Putamen (tissue), 1 donor: ENCODE data around the gene IPO7.
"Not testable (repeated sequence)": the region's sequence is repeated elsewhere in the genome, so short reads cannot be mapped to it uniquely, and the experiment has no call there.

ENCODE experiments used
- DNase-seq: peaks from one replicate; pipeline ENCODE4 v3.0.0-alpha.2; 2016; ENCODE audit warnings: low spot score

IPO7 gene

DNA sequence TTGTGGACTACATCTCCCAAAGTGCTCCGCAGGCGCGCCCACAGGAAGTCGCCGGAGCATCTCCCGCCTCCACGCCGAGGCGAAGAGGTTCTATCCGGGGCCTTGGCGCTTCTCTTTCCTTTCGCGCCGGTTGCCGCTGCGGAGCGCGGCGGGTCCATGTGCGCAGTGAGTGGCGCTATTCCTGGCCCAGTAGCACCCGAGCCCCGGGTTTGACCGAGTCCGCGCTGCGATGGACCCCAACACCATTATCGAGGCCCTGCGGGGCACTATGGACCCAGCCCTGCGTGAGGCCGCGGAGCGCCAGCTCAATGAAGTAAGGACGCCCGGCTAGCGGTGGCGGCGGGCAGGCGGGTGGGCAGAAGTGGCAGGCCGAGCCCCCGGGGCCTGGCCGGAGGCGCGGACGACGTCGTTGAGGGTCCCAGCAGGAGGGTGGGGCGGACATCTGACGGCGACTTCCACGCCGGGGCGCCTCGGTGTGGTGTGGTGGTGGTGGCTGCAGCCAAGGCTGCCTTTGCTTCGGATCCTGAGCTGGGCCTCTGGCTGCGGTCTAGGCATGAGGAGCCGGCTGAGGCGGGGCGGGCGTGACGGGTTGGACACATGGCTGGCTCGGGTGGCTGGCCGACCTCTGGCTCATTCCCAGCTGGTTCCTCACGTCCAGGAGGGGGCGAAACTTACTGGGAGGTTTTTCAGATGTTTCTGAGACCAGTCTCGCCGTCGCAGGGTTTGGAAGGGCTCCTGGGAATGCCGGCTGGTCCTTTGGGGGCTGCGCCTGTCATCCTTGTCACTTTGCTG lies at the start of gene IPO7:
Gene IPO7 (plus strand): TSS at position 118 of the 792 bp plus-strand sequence. CDS start 112 bp downstream, at position 230.
- peak; percentile 93 for DNase-seq

DNA sequence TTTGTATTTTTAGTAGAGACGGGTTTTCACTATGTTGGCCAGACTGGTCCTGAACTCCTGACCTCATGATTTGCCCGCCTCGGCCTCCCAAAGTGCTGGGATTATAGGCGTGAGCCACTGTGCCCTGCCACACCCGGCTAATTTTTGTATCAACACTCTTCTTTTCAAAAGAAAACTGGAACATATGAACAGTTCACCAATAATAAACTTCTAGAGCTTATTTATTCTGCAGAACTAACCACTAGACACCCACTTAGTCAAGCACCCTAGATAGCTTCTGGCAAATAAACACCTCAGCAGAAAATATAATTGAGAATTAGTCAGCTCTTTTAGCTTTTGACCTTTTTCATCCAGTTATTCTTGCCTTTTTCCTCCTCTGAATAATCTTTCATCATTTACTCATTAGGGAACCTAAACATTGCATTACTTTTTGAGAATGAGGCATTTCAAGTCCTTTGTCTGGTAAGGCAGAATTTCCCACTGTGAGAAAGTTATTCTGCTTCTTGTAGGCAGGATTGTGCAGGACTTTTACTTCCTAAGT lies 42.7 kb upstream of the IPO7 start:
- no peak for DNase-seq

DNA sequence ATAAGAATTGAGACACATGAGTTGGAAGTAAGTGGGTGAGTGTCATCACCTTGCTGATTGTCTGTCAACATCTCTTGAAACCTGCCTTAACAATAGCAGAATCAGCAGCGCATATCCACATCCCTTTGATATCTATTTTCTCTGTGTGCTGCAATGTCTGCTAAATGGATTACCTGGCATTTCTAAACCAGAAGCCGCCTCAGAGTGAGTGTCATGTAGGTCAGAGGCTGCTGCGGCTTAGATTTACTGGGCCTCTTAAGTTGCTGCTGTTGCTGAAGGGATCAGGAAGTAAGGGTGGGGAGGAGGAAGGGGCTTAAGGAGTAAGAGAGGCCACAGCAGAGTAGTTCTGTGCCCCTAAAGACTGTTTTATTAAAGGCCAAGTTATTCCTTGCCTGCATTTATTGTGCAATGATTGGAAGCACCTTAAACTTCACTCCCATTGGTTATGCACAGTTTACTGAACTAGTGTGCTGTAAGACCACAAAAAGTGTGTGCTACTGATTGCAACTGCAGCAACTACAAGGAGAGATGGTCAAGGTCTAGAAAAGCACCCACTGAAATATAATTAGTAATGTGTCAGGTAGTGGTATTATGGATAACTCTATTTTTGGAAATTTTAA lies 40.3 kb upstream of the IPO7 start:
- no peak for DNase-seq

DNA sequence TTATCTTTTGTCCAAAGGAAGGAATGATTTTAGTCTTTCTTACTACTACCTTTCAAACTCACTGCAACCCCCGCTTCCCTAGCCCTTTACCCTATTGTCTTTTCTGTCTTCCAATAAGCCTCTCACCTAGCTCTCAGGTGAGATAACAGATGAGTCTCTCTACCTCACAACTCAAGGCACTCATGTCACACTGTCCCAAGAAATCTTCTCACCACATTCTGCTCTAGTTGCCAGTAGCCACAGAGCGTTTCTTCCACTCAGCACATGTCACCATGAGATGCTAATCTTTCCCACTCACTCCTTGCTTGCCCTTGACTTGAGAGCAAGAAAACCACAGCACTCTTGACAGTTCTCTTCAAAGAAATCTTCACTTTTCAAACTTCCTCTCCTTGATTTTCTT lies 37.4 kb upstream of the IPO7 start:
- DNase-seq: no peak

DNA sequence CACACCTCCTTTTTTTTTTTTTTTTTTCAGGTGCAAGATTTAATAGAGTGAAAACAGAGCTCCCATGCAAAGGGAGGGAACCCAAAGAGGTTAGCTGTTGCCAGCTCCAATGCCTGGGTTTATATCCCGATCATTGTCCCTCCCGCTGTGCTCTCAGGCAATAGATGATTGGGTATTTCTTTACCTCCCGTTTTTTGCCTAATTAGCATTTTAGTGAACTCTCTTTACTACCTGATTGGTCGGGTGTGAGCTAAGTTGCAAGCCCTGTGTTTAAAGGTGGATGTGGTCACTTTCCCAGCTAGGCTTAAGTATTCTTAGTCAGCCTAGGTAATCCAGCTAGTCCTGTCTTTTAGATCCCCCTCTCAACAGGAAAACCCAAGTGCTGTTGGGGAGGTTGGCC lies 36.7 kb upstream of the IPO7 start:
- not testable (repeated sequence) for DNase-seq

DNA sequence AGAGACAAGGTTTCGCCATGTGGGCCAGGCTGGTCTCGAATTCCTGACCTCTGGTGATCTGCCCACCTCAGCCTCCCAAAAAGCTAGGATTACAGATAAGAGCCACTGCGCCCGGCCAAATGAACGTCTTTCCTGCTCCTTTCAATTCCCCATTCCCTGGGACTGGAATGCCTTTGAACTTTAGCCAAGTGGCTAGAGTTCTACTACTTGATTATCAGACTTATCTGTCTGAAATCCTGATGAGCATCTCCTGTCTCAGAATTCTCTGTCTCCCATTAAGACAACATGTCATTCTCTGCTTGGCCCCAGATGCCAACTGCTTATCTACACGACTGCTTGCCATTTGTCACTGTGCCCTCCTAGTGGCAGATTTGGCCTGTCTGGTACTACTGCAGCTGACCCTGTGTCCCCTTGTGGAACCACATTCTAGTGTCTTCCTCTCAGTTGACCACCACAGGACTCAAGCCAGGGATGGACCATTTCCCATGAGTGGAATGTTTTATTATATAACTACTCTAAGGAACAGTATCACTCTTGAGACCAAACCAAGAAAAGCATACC lies 33.1 kb upstream of the IPO7 start:
- no peak for DNase-seq

DNA sequence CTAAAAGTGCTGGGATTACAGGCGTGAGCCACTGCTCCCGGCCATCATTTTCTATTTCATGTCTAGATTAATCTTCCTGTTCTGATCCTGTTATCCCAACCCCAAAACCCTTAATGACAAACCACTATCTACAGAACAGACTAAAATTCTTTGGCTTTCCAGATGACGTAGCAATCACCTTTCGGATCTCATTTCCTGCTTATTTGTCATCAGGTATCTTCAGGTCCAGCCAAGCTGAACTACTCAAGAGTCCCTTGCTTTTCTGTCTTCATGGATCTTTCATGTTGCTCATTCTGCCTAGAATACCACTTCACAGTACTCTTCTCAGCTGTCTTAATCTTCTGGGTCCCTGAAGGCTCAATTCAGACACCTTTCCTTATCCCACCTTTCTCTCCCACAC lies 27.4 kb upstream of the IPO7 start:
- no peak for DNase-seq

DNA sequence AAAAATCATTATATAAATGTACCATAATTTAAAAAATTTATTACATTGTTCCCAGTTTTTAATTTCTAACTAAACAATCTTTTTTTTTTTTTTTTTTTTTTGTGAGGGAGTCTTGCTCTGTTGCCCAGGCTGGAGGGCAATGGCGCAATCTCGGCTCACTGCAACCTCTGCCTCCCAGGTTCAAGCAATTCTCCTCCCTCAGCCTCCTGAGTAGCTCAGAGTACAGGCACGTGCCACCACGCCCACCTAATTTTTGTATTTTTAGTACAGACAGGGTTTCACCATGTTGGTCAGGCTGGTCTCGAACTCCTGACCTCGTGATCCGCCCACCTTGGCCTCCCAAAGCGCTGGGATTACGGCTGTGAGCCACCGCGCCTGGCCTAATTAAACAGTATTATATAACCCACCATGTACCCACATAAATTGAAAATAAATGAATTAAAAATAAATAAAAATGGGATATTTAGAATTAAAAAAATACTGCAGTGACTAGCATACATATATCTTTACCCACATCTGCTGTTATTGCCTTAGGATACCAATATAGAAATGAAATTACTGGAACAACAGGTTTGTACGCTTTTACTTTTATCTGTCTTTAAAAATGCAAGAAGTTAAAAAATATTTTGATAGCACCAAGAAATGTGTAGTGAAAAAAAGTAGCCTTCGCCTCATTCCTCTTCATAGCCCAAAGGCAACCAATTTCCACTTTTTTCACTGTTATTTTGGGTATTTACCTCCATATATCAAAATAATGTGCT lies 23.4 kb upstream of the IPO7 start:
- DNase-seq: not testable (repeated sequence)

DNA sequence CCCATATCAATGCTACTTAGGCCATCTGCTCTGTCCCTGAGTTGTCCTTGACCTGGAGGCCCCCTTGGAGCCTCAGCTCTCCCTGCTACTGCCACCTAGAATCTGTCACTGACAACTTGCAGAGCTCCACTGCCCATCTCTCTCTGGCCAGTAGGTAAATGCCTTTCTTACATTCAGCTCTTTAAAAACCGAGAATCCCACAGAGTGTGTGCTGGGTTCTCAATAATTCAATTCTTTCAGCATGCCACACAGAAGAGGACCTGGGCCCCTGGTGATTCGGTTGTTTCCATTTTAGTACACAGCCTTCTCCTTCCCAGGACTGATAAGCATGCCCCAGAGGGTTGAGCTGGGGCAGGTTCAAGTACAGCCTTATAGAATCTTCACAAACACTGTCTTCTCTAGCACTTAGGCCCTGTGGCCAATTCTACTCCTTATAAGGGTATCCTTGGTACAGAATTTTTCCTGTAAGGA lies 22.0 kb upstream of the IPO7 start:
- DNase-seq: no peak

DNA sequence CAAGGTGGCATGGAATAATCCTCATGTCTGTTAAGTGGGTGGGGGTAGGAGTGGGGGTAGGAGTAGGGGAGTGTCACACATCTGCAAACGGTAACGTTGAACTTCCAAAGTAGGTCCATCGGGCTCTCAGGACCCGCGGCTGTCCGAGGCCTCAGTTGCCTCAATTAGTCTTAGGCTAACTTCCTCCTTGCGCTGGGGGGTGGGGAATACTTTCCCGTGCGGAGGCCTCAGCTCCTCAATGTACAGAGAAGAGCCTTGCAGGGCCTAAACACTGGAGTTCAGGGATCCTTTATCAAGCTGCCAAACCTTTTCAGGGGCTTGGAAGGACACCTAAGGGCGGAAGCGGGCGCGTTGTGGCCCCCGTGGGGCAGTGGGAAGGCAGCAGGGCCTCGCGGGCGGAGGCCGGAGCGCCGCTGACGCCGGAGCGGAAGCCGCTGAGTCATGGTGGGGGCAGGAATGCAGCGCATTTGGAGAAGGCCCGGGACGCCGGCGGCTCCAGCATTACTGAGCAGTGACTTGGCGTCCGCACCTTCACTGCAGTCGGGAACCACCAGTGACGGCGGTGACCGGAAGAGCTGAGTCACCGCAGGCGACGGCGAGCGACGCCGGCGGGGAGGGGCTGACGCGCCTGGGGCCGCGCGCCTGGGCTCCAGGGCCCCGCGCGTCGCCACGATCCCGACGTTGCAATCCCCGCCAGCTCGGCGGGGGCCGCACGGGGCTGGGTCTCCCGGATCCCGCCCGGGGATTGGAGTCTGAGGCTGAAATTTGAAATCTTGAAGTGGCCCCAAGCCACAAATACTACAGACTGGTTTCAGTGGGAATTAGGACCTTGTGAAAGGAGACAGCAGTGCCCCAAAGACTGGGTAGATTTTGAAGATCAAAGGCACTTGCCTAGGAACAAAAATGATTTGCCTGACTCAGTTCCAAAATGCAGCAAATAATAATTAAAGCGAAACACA lies 20.2 kb upstream of the IPO7 start:
- peak; percentile 89 for DNase-seq

DNA sequence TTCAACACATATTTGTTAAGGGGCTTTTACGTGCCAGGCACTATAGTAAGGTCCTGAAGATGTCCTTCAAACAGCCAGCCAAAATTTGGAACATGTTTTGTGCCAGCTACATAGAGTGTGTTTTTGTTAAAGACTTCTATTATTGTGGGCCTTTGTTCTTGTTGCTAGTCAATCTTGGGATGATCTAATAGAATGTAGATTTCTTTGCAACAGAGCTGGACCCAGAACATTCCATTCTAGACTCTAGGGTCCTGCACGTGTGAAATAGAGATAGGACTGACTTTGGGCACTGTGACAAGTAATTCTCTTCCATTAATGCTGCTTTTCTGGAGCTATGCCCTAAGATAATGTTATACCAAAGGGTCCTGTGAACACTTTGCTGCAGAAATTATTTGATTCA lies 16.9 kb upstream of the IPO7 start:
- DNase-seq: no peak

DNA sequence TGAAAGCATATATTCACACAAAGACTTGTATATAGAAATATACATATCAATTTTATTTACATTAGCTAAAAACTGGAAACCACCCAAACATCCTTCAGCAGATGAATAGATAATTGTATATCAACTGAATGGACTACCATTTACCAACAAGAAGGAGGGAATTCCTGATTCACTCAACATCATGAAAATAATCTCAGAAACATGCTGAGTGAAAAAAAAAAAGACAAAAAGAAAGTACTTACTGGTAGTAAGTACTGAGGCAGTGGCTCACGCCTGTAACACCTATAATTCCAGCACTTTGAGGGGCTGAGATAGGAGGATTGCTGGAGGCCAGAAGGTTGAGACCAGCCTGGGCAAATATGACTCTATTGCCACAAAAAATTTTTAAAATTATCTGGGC lies 7.4 kb upstream of the IPO7 start:
- no peak for DNase-seq

DNA sequence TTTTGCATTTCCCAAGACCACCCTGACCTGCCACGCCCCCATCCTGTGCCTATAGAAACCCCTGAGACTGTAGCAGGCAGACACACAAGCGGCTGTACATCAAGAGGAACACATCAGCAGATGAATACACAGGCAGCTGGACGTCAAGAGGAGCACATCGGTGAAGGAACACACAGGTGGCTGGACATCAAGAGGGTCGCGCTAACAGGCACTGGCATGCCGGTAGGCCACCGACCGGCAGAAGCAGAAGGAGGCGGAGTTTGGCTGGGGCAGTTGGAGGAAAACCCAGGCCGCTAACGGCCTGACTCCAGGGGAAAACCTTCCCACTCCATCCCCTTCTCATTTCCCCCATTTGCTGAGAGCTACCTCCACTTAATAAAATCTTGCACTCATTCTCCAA lies 5.4 kb upstream of the IPO7 start:
- no peak for DNase-seq

DNA sequence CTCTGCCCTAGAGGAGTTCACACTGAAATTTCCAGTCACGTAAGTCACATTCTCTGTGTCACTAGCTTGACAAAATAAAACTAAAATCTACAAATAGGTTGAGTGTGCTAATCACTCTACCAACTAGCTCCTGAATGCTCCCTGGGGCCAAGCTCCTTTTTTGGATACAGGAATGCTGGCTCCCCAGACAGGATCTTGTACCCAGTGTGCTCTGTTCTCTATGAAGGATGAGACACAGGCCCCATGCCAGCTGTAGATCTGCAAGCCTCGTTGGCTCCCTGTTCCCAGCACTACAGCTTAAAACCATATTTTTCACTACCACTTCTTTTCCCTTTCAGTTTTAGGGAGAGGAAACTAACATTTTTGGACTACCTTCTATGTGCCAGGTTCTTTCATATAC lies 3.7 kb upstream of the IPO7 start:
- DNase-seq: no peak

DNA sequence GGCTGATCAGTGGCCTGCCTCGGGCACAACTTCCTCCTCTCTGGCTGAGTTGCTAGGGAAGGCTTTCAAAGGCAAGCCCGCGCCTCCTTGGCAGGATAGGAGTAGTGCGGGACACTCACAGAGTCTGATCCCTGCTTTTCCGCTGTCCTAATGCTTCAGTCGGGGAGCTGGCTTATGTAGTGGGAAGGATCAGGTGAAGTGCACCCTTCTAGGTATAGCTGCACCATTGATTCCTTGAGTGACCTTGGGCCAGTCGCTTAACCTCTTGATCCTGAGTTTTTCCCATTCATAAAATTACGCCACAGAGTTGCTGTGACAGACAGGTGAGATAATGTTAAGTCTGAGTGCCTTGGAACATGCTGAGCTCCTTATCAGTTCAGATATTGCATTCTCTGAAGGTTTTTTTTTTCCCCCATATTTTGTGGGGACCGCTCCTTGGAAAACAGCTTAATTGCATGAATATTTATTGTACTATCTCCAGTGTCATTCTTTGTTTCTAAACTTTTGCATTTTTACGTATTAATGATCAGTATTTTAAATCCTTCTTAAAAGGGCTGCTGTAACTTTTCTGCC lies 961 bp downstream of the IPO7 start:
- no peak for DNase-seq

DNA sequence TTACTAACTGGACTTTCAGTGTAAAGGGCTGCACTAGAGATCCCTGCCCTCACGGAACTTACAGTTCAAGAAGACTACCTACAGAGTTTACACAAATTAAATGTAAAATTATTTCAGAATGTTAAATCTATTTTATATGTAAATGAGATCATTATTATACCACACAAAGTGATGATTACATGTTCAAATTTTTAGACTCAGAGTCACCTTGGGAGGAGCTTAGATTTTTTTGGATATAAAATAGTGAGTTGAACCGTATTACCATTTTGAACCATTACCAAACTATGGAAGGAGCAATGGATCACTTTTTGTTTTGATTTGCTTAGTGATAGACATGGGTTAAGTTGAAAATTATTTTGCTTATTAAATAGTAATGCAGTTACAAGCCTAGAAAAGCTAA lies 1.6 kb downstream of the IPO7 start:
- DNase-seq: no peak

DNA sequence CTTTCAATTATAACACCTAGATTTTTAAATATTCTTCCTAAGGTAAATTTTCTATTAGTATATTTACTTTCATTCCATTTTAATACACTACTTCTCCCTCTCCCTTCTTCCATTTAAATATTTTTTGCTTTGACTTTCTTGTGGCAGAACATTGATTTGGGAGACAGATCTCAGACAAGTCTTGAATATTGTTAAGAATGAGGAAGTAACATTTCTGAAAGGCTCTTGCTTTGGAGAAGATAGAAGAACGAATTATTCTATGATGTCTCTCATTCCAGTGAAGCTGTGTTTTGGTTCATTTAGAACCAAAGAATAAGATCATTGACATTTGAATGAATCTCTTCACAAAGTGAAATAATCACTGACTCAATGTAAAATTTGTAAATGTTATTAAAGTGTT lies 2.4 kb downstream of the IPO7 start:
- no peak for DNase-seq

DNA sequence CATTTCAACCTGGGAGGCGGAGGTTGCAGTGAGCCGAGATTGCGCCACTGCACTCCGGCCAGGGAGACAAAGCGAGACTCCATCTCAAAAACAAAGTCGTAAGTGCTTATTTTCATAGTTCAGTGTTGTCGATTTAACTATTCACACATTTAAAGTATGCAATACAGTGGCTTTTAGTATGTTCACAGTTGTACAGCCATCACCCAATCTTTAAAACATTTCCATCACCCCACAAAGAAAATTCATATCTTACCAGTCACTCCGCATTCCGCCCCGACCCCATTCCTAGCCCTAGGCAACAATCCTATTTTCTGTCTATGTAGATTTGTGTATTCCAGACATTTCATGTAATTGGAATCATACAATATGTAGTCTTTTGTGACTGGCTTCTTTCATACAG lies 11.9 kb downstream of the IPO7 start:
- no peak for DNase-seq

DNA sequence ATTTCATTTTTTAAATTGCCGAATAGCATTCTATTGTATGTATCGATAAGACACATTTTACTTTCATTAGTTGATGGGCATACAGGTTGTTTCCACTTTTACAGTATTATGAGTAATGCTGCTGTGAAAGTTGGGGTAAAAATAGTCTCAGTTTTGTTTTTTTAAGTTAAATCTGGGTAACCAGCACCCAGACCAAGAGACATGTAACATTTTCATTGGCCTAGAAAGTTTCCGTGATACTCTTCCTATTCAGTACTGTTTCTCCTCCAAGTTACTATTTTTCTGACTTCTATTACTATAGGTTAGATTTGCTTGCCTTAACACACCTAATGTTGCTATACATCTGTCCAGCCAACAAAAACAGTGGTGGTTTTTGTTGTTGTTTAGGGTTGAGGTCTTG lies 12.3 kb downstream of the IPO7 start:
- no peak for DNase-seq

DNA sequence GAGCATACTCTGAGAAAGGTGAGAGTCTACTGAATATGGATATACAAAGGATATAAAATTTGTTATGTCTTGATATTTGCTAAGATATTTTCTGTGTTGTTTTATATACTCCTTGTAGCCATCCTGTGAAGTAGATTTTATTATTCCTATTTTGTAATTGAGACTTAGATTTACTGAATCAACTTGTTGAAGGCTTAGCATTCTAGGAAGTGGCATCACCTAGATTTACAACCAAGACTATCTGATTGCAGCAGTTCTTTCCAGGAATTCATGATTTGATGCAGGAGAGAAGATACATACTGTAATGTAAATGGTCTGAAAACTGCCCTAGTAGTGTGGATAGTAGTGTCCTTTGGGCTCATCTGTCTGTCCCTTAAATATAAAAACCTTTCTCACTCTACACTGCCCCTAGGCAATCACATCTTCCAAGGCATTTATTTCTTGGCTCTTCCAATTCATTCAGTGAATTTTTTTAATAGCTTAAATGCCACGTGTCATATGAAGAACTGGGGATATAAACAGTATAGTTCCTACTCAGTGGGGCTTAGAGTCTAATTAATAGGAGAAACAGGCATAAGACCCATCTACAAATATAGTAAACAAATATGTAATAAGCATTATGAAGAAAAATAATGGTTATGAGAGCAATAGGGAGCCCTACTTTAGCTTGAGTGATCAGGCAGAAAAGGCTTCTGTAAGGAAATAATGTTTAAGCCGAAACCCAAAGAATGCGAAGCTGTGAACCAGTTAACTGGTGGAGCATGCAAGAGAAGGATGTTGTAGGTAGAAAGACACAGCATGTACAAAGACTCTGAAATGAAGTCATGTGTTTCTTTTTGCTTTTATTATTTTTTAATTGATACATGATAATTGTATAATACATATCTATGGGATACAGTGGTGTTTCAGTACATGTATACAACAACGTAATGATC lies 13.6 kb downstream of the IPO7 start:
- no peak for DNase-seq
